GM12878 (cell line): Measurements from ENCODE around the gene KRT31. TPM values are rescaled to one million over a fixed set of nuclear protein-coding genes. Genes with fewer than 3 reads are reported as not detected.

ENCODE experiments used
- ATAC-seq: fragments of 200-7000 bp; cut with Tn5 transposase; 3 replicates; pipeline ENCODE4 v1.9.1; 2020; ENCODE audit warnings: mild to moderate bottlenecking, moderate library complexity
- BruUV-seq: library from RNA; stranded (reverse); fragments of 400-500 nt; replicated peaks from 2 replicates; lab custom pipeline; 2021; lab: Mats Ljungman, UMichigan
- CTCF ChIA-PET: fragments of 300-600 bp; sonication (Branson Sonifier 250); formaldehyde crosslinking; extraction: SDS; loops from one replicate; lab custom pipeline; 2021; ENCODE audit warnings: inconsistent platforms; lab: Yijun Ruan, JAX
- POLR2A ChIA-PET: fragments of 350-600 bp; formaldehyde crosslinking; extraction: SDS; loops from one replicate; lab custom pipeline; 2021; ENCODE audit warnings: inconsistent platforms; lab: Charles Lee
- RAD21 ChIA-PET: fragments of 300-600 bp; sonication (Branson Sonifier 250); formaldehyde crosslinking; loops from one replicate; lab custom pipeline; 2023; ENCODE audit warnings: antibody characterized with exemption; ENCODE audit not compliant: unreplicated experiment; lab: Charles Lee
- SMC1A ChIA-PET: fragments of 300-600 bp; sonication (Branson Sonifier 250); formaldehyde crosslinking; loops from one replicate; lab custom pipeline; 2023; ENCODE audit not compliant: unreplicated experiment, uncharacterized antibody; lab: Charles Lee
- DNase-seq: peaks from one replicate; pipeline ENCODE4 v3.0.0-alpha.2; 2011; ENCODE audit warnings: low read depth, low spot score
- FAIRE-seq: peaks from 3 replicates; lab custom pipeline; 2011; peaks lifted over from hg19 to GRCh38; lab: Jason Lieb, UNC
- H2AFZ ChIP-seq: 2 replicates; pipeline ENCODE4 v1.6.0; 2011; ENCODE audit warnings: low read depth, low read length, control low read depth; ENCODE audit not compliant: control insufficient read depth
- H3K27ac ChIP-seq: 2 replicates; pipeline ENCODE4 v1.5.1; 2011; ENCODE audit warnings: control low read depth; ENCODE audit not compliant: control insufficient read depth, insufficient read depth
- H3K27me3 ChIP-seq, 2 experiments: replicated peaks in 1 of 2; 2 replicates each; pipeline versions ENCODE4 v1.6.0 to v1.6.1; 2011; ENCODE audit warnings: low read length in 1 of 2; ENCODE audit not compliant: control insufficient read depth in 2 of 2, insufficient read depth in 2 of 2
- H3K36me3 ChIP-seq, 2 experiments: 2 replicates each; pipeline ENCODE4 v1.5.1; 2011; ENCODE audit warnings: low read length in 1 of 2; ENCODE audit not compliant: control insufficient read depth in 2 of 2, insufficient read depth in 2 of 2
- H3K4me1 ChIP-seq: 2 replicates; pipeline ENCODE4 v1.6.1; 2011; ENCODE audit warnings: mild to moderate bottlenecking, low read length, moderate library complexity, mixed read lengths; ENCODE audit not compliant: control insufficient read depth, insufficient read depth
- H3K4me2 ChIP-seq: 2 replicates; pipeline ENCODE4 v1.6.0; 2011; ENCODE audit warnings: control low read depth; ENCODE audit not compliant: control insufficient read depth, insufficient read depth
- H3K4me3 ChIP-seq: fragments of 200-600 bp; sonication (generic); 2 replicates; pipeline ENCODE4 v1.5.1; 2016
- H3K79me2 ChIP-seq: 2 replicates; pipeline ENCODE4 v1.6.0; 2011; ENCODE audit warnings: low read length; ENCODE audit not compliant: control insufficient read depth, insufficient read depth
- H3K9ac ChIP-seq: 2 replicates; pipeline ENCODE4 v1.8.0; 2011; ENCODE audit warnings: low read length, control low read depth, mixed read lengths; ENCODE audit not compliant: control insufficient read depth, insufficient read depth
- H3K9me3 ChIP-seq: replicated peaks from 3 replicates; pipeline ENCODE4 v1.5.1; 2011; ENCODE audit warnings: mild to moderate bottlenecking, low read length; ENCODE audit not compliant: control insufficient read depth, insufficient read depth
- H4K20me1 ChIP-seq: 2 replicates; pipeline ENCODE4 v1.6.0; 2011; ENCODE audit not compliant: control insufficient read depth, insufficient read depth
- BCL11A ChIP-seq: IDR thresholded peaks from 2 replicates; pipeline ENCODE4 v1.6.1; 2011; ENCODE audit warnings: low read depth, low read length
- BMI1 ChIP-seq: fragments of 450-650 bp; IDR thresholded peaks from 2 replicates; pipeline ENCODE4 v1.6.1; 2016; ENCODE audit warnings: mild to moderate bottlenecking, moderate library complexity, borderline replicate concordance
- CUX1 ChIP-seq: IDR thresholded peaks from 2 replicates; pipeline ENCODE4 v1.6.1; 2012; ENCODE audit warnings: improper control_type of control experiment, low read depth, low read length; ENCODE audit not compliant: insufficient replicate concordance
- IRF5 ChIP-seq: fragments of 450-650 bp; IDR thresholded peaks from 2 replicates; pipeline ENCODE4 v1.6.1; 2017; ENCODE audit warnings: borderline replicate concordance
- NFYA ChIP-seq: IDR thresholded peaks from 2 replicates; pipeline ENCODE4 v1.6.1; 2011; ENCODE audit warnings: low read depth, mild to moderate bottlenecking, low read length, improper control_type of control experiment, borderline replicate concordance
- REST ChIP-seq: IDR thresholded peaks from 2 replicates; pipeline ENCODE4 v1.6.1; 2012; ENCODE audit warnings: mild to moderate bottlenecking, low read depth, low read length
- SPI1 ChIP-seq: IDR thresholded peaks from 2 replicates; pipeline ENCODE4 v1.6.1; 2011; ENCODE audit warnings: low read depth, mild to moderate bottlenecking, low read length, moderate library complexity, borderline replicate concordance; ENCODE audit not compliant: insufficient read depth
- SREBF1 ChIP-seq: IDR thresholded peaks from 2 replicates; pipeline ENCODE4 v1.6.1; 2012; ENCODE audit warnings: mild to moderate bottlenecking, low read length
- STAT1 ChIP-seq: fragments of 450-650 bp; conservative IDR thresholded peaks from 2 replicates; pipeline ENCODE4 v1.6.1; 2014; ENCODE audit warnings: antibody characterized with exemption, mild to moderate bottlenecking
- ZNF24 ChIP-seq: fragments of 450-650 bp; IDR thresholded peaks from 2 replicates; pipeline ENCODE4 v1.6.1; 2017; ENCODE audit warnings: antibody characterized with exemption, mild to moderate bottlenecking
- WGBS: methylation state at CpG from one replicate; pipeline ENCODE4 v1.1.6; 2016; ENCODE audit warnings: low lambda C conversion rate; ENCODE audit not compliant: insufficient replicate concordance, insufficient coverage; ENCODE audit errors: missing lambda C conversion rate; 5-methylcytosine and 5-hydroxymethylcytosine counted together
- in situ Hi-C: fragments of 300-500 bp; cut with MboI; formaldehyde crosslinking; loops from 9 replicates; pipeline ENCODE4 v1.14.3; 2018; ENCODE audit warnings: mixed read lengths
- intact Hi-C: fragments of 100-400 bp; cut with micrococcal nuclease; formaldehyde crosslinking; loops from one replicate; pipeline ENCODE4 v1.14.2; 2022; ENCODE audit not compliant: unreplicated experiment
- polyA plus RNA-seq, 11 experiments: library from polyadenylated mRNA; depleted of rRNA in 4 of 11; unstranded in 6 of 11; stranded (reverse) in 5 of 11; fragments of >200 nt; fragmentation: Nextera tagmentation in 4 of 11; fragmentation: Illumina TruSeq in 1 of 11; extraction: Ambion mirVana in 4 of 11; extraction: Trizol in 1 of 11; gene quantifications; 1 replicate in 1 of 11; 2 replicates in 10 of 11; pipeline versions ENCODE4 v1.2.1 to v1.2.3, GENCODE V29; 2011 to 2016; ENCODE audit warnings: inconsistent platforms in 2 of 11, missing spikeins in 2 of 11, low read depth in 1 of 11
- total RNA-seq, 4 experiments: library from RNA; depleted of rRNA in 3 of 4; stranded (reverse); fragments of >200 nt in 3 of 4; fragmentation: Illumina TruSeq in 1 of 4; extraction: Trizol in 1 of 4; gene quantifications; 2 replicates each; pipeline versions ENCODE4 v1.2.1 to v1.2.3, GENCODE V29; 2013 to 2021

KRT31 gene
- total and polyA plus RNA-seq, 10 of the 15 experiments (the other 5 are each of a cell fraction or from before 2014, with no cell fraction given): not detected

GRCh38 chr17:41411072-41411840 lies 13.8 kb upstream of the KRT31 start:
- ChIA-PET SMC1A (no interaction called here), CTCF (no interaction called here), POLR2A (no interaction called here), RAD21 (no interaction called here)
- Histone ChIP-seq H3K27me3 (peaks cover 0 to 2% of the 10 kb centered on the region in 2 experiments; a peak in 1 of 4 replicates), H4K20me1 (no peaks in the 10 kb centered on the region), H3K36me3 (no peaks in the 10 kb centered on the region), H3K9me3 (no peaks in the 10 kb centered on the region), H3K4me1 (no peaks in the 10 kb centered on the region), H3K9ac (no peak overlapping the region), H3K79me2 (no peaks in the 10 kb centered on the region), H2AFZ (no peak overlapping the region), H3K4me3 (no peak overlapping the region), H3K4me2 (no peak overlapping the region), H3K27ac (no peak overlapping the region)
- ATAC-seq: no peak
- no peak for DNase-seq
- in situ Hi-C loops (no loop called here), intact Hi-C loops (no loop called here)
- no peak for FAIRE-seq
- no TSS peak for BruUV-seq
- WGBS: 44% methylated on average over 20 of the region's 20 CpGs
- TF ChIP-seq IRF5 (no peak), STAT1 (no peak), BCL11A (no peak), SREBF1 (no peak), BMI1 (no peak), REST (no peak), ZNF24 (no peak), CUX1 (no peak), SPI1 (no peak), NFYA (no peak)
